ENCODE data around the gene AUTS2.

AUTS2 gene

GRCh38 chr7:70387217-70387616 is 788.9 kb downstream of the AUTS2 start:
- ChIA-PET CTCF (no interaction called here), POLR2A (no interaction called here)
- no peak for TF ChIP-seq PKNOX1 (IDR thresholded peaks at IDR 0.05)
- TF ChIP-seq SUZ12 (IDR thresholded peaks at IDR 0.05): no peak
- TF ChIP-seq L3MBTL2 (conservative IDR thresholded peaks at IDR 0.05): no peak
- no peak for TF ChIP-seq SP1 (IDR thresholded peaks at IDR 0.05)
- TF ChIP-seq CTBP1 (IDR thresholded peaks at IDR 0.05; ENCODE audit: borderline replicate concordance): no peak
- TF ChIP-seq BHLHE40 (IDR thresholded peaks at IDR 0.05; ENCODE audit: borderline replicate concordance): no peak
- no peak for TF ChIP-seq ZNF384 (IDR thresholded peaks at IDR 0.05)
- no peak for TF ChIP-seq ARNT (IDR thresholded peaks at IDR 0.05)
- TF ChIP-seq ELF4 (IDR thresholded peaks at IDR 0.05): no peak
- DNase-seq (ENCODE audit: extremely low spot score): no peak

- DNase-seq (ENCODE audit: extremely low spot score): no peak
- TF ChIP-seq HDGF (IDR thresholded peaks at IDR 0.05; ENCODE audit: borderline replicate concordance) (no peak), NFRKB (IDR thresholded peaks at IDR 0.05) (no peak), FOXA1 (IDR thresholded peaks at IDR 0.05) (no peak), PKNOX1 (IDR thresholded peaks at IDR 0.05) (no peak), FOXK2 (IDR thresholded peaks at IDR 0.05) (no peak), ZNF384 (IDR thresholded peaks at IDR 0.05) (no peak), ELF4 (IDR thresholded peaks at IDR 0.05) (no peak), ARNT (IDR thresholded peaks at IDR 0.05) (no peak), TARDBP (IDR thresholded peaks at IDR 0.05) (no peak), L3MBTL2 (conservative IDR thresholded peaks at IDR 0.05) (no peak)
- ChIA-PET CTCF (no interaction called here), POLR2A (no interaction called here)
Observed at GRCh38 chr7:70389531-70390151, 791.4 kb downstream of the AUTS2 start.

GRCh38 chr7:70390251-70390650 is 792.0 kb downstream of the AUTS2 start:
- TF ChIP-seq PKNOX1 (IDR thresholded peaks at IDR 0.05) (no peak), HDGF (IDR thresholded peaks at IDR 0.05; ENCODE audit: borderline replicate concordance) (no peak), SP1 (IDR thresholded peaks at IDR 0.05) (no peak), ARNT (IDR thresholded peaks at IDR 0.05) (no peak), NFRKB (IDR thresholded peaks at IDR 0.05) (no peak), CTBP1 (IDR thresholded peaks at IDR 0.05; ENCODE audit: borderline replicate concordance) (no peak), FOXA1 (IDR thresholded peaks at IDR 0.05) (no peak), ZNF384 (IDR thresholded peaks at IDR 0.05) (no peak), FOXM1 (IDR thresholded peaks at IDR 0.05; ENCODE audit: borderline replicate concordance) (no peak), BHLHE40 (IDR thresholded peaks at IDR 0.05; ENCODE audit: borderline replicate concordance) (no peak), SUZ12 (IDR thresholded peaks at IDR 0.05) (no peak), LEF1 (IDR thresholded peaks at IDR 0.05; ENCODE audit: borderline replicate concordance) (no peak), FOXK2 (IDR thresholded peaks at IDR 0.05) (no peak), TARDBP (IDR thresholded peaks at IDR 0.05) (no peak), L3MBTL2 (conservative IDR thresholded peaks at IDR 0.05) (no peak)
- CTCF ChIA-PET: no interaction called here
- no peak for DNase-seq (ENCODE audit: extremely low spot score)
- POLR2A ChIA-PET: no interaction called here

- TF ChIP-seq L3MBTL2 (conservative IDR thresholded peaks at IDR 0.05) (no peak), PKNOX1 (IDR thresholded peaks at IDR 0.05) (no peak), FOXK2 (IDR thresholded peaks at IDR 0.05) (no peak), BHLHE40 (IDR thresholded peaks at IDR 0.05; ENCODE audit: borderline replicate concordance) (no peak), ELF4 (IDR thresholded peaks at IDR 0.05) (no peak), HDGF (IDR thresholded peaks at IDR 0.05; ENCODE audit: borderline replicate concordance) (no peak), CTBP1 (IDR thresholded peaks at IDR 0.05; ENCODE audit: borderline replicate concordance) (no peak), SUZ12 (IDR thresholded peaks at IDR 0.05) (no peak), ZNF384 (IDR thresholded peaks at IDR 0.05) (no peak), LEF1 (IDR thresholded peaks at IDR 0.05; ENCODE audit: borderline replicate concordance) (no peak), ARNT (IDR thresholded peaks at IDR 0.05) (no peak), TARDBP (IDR thresholded peaks at IDR 0.05) (no peak), FOXA1 (IDR thresholded peaks at IDR 0.05) (no peak), SP1 (IDR thresholded peaks at IDR 0.05) (no peak)
- POLR2A ChIA-PET: no interaction called here
- CTCF ChIA-PET: no interaction called here
- DNase-seq (ENCODE audit: extremely low spot score): no peak
Observed at GRCh38 chr7:70392256-70392876, 794.1 kb downstream of the AUTS2 start.

GRCh38 chr7:70392877-70393435 is 794.7 kb downstream of the AUTS2 start:
- no peak for TF ChIP-seq ZNF384 (IDR thresholded peaks at IDR 0.05)
- no peak for TF ChIP-seq LEF1 (IDR thresholded peaks at IDR 0.05; ENCODE audit: borderline replicate concordance)
- TF ChIP-seq FOXK2 (IDR thresholded peaks at IDR 0.05): no peak
- no peak for DNase-seq (ENCODE audit: extremely low spot score)
- ChIA-PET CTCF (no interaction called here), POLR2A (no interaction called here)
